HG02588 (cell line): Measurements from ENCODE around the gene ART3.
A peak's percentile ranks its signal among the peaks of the same experiment; 100 is the strongest.
"Not testable (repeated sequence)": the region's sequence is repeated elsewhere in the genome, so short reads cannot be mapped to it uniquely, and the experiment has no call there.

Experiments used
- ATAC-seq: cut with Tn5 transposase; IDR thresholded peaks from one replicate; pipeline ENCODE4 v1.9.1; 2021; ENCODE audit warnings: mild to moderate bottlenecking, moderate library complexity; ENCODE audit not compliant: unreplicated experiment

The ART3 gene, protein sequence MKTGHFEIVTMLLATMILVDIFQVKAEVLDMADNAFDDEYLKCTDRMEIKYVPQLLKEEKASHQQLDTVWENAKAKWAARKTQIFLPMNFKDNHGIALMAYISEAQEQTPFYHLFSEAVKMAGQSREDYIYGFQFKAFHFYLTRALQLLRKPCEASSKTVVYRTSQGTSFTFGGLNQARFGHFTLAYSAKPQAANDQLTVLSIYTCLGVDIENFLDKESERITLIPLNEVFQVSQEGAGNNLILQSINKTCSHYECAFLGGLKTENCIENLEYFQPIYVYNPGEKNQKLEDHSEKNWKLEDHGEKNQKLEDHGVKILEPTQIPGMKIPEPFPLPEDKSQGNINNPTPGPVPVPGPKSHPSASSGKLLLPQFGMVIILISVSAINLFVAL

DNA sequence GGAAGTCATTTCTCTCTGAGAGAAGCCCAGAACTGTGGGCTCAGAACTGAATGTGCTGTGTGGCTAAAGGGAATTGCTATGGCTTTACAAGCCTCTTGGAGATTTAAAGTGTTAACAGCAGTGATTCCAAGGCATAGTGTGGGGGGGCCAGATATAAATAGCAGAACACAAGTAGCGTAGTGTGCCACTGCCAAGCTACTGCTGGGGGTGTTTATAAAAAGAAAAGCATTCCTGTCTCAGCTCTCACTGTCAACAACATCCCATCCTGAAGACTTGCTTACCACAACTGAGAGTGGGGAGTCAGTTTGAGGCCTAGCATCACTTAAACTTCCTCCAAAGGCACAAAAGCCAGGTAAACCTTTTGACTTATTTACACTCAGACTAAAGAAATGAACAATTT is at the start of gene ART3:
ART3 (plus strand) TSS at position 242 of the 400 bp plus-strand sequence. CDS start 1,181 bp downstream, outside the sequence.
- no peak for ATAC-seq

DNA sequence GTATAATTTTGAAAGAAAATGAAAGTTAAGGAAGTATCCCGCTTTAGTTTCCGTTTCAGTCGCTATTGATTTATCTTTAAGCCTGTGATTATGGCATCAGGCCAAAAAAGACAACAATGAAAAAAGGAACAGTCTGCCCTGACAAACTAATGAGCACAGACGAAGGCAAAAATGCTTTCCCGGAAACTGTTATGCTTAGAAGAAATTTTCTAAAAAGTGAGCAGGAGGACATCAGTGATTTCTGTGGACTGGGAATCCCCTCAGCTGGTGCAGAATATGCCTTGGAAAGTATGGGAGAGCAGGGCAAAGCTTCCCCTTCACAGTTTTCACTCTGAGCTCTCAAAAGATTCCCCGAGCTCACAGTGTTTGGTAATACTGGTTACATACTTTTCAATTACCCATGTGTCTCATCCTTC is 46.2 kb upstream of the ART3 start:
- ATAC-seq: no peak

DNA sequence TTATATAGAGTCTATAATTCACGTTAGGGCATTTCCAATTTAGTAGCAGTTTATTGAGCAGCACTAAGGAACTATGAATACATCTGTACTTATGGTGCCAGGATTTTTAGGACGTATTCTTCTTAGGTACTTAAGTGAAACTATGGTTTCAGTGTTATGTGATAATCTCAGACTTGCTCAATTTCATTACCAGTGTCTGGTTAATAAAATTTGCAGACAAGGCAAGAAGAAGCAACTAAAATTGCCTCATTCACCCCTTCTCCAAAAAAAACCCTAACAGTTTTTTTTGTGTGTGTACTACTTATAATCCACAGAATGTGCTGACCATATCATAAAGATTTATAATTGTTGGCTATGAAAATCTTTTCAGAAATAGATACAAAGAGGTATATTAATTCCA is 45.2 kb upstream of the ART3 start:
- no peak for ATAC-seq

DNA sequence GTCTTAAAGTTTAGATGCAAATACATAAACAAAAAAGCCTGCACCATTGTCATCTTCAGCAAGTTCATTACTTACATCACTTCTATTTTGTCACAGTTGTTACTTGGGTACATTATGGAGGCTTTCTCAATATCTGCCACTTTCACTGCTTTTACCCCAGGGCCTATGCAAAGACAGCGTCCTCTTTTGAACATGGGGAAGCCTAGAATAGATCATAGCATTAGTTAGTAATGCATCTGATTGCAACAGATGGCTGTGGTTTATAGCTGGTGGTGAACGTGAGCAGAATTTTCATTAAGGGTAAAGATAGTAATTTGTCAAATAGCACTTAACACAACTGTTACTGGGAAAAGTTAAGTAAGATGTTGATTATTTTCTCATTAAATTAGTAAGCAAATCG is 39.4 kb upstream of the ART3 start:
- no peak for ATAC-seq

DNA sequence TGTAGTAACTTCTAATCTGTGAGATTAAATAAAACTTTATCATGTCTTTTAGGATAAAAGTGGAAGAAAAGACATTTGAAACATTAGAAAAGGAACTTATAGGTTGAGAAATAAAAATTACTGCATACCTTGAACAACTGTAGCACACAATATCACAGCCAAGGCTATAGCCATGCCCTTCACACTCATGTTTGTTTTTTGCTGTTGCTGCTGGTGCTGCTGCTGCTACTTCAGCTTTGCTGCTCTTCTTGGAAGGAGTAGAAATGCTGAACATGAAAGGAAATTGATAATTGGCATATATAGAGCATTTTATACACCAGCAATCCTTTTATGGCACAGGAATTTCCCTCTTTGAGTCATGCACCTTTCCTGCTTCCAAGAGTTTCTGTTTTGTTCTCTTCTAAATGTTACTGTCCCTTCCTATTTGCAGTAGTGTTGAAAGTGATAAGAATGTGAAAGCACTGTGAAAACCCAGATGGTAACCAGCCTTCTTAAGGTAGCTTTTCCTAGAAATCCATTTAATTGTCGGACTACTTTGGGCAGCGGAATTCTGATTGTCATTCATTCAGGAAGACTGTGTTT is 38.6 kb upstream of the ART3 start, which contains the start of gene CXCL11:
CXCL11 (minus strand) TSS at position 272 of the 582 bp plus-strand sequence; CDS start at position 189, 83 bp downstream.
- ATAC-seq: no peak

DNA sequence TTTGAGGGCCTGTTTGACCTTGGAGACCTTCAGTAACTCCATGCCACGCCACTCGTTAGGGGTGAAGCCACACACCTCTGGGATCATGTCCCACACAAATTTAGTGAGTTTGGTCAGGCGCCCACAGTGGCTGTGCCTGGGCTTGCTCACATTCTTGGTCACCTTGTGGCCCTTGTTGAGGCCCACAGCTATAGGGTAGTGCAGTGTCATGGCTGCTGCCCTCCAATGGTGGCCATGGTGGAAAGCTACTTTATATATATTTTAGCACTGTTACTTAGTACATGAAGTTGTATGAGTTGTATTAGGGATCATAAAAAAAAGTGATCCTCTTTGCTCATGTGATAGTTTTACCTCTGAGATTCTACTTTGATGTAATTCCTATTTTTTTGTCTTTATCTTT is 37.7 kb upstream of the ART3 start:
- ATAC-seq: no peak

DNA sequence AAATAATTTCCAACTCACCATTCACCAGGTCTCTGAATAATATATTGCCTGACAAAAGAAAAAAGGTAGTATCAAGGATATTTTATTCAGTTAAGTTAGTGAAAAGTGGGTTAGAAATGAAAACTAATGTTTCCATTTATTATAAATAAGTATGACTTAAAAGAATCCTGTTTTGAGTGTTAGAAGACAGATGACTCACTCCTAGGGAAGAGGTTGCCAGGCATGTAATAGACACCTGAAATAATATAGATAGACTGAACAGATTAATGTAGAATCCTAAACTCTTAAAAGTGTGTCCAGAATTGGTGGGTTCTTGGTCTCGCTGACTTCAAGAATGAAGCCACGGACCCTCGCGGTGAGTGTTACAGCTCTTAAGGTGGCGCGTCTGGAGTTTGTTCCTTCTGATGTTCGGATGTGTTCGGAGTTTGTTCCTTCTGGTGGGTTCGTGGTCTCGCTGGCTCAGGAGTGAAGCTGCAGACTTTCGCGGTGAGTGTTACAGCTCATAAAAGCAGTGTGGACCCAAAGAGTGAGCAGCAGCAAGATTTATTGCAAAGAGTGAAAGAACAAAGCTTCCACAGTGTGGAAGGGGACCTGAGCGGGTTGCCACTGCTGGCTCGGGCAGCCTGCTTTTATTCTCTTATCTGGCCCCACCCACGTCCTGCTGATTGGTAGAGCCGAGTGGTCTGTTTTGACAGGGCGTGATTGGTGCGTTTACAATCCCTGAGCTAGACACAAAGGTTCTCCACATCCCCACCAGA is 32.1 kb upstream of the ART3 start:
- not testable (repeated sequence) for ATAC-seq

DNA sequence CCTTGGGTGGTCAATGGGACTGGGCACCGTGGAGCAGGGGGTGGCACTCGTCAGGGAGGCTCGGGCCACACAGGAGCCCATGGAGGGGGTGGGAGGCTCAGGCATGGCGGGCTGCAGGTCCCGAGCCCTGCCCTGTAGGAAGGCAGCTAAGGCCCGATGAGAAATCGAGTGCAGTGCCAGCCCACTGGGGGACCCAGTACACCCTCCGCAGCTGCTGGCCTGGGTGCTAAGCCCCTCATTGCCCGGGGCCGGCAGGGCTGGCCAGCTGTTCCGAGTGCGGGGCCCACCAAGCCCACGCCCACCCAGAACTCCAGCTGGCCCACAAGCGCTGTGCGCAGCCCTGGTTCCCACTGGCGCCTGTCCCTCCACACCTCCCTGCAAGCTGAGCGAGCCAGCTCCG is 31.2 kb upstream of the ART3 start:
- not testable (repeated sequence) for ATAC-seq

DNA sequence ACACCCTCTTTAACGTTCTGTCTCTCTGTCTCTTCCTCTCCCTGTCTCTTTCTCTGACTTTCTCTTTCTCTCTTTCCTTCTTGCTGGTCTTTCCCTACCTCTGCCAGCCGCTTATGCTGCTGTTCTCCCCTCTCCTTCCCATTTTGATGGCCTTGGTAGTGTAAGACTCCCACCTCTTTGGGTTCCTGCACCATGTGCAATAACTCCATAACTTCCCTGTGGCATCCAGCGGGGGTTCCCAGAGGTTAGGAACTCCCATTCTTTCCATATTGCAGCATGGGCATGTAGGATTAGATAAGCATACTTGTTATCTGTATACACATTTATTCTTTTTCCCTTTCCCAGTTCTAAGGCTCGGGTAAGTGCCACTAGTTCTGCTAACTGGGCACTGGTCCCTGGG is 29.8 kb upstream of the ART3 start:
- ATAC-seq: not testable (repeated sequence)

DNA sequence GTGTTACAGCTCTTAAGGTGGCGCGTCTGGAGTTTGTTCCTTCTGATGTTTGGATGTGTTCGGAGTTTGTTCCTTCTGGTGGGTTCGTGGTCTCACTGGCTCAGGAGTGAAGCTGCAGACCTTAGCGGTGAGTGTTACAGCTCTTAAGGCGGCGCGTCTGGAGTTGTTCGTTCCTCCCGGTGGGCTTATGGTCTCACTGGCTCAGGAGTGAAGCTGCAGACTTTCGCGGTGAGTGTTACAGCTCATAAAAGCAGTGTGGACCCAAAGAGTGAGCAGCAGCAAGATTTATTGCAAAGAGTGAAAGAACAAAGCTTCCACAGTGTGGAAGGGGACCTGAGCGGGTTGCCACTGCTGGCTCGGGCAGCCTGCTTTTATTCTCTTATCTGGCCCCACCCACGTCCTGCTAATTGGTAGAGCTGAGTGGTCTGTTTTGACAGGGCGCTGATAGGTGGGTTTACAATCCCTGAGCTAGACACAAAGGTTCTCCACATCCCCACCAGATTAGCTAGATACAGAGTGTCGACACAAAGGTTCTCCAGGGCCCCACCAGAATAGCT is 24.6 kb upstream of the ART3 start:
- not testable (repeated sequence) for ATAC-seq

DNA sequence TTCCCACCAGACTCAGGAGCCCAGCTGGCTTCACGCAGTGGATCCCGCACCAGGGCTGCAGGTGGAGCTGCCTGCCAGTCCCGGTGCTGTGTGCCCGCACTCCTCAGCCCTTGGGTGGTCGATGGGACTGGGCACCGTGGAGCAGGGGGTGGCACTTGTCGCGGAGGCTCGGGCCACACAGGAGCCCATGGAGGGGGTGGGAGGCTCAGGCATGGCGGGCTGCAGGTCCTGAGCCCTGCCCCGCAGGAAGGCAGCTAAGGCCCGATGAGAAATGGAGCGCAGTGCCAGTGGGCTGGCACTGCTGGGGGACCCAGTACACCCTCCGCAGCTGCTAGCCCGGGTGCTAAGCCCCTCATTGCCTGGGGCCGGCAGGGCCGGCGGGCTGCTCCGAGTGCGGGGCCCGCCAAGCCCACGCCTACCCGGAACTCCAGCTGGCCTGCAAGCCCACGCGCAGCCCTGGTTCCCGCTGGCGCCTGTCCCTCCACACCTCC is 23.9 kb upstream of the ART3 start:
- ATAC-seq: not testable (repeated sequence)

DNA sequence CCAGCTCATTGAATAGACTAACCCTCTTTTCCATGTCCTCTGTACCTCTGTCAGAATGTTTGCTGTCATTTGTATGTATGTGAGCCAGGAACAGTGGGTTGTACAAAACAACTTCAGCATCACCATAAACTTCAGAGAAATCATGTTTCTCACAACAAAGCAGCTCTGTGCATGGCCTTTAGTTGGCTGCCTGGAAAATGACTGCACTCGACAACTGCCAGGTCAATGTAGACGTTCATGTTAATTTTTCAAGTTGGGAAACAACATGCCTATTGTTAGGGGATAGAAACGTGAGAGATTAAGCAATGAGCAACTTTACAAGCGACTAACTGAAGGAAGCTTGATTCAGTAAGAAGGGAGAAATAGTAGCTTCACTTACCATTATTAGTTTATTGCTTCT is 20.8 kb upstream of the ART3 start:
- ATAC-seq: no peak

DNA sequence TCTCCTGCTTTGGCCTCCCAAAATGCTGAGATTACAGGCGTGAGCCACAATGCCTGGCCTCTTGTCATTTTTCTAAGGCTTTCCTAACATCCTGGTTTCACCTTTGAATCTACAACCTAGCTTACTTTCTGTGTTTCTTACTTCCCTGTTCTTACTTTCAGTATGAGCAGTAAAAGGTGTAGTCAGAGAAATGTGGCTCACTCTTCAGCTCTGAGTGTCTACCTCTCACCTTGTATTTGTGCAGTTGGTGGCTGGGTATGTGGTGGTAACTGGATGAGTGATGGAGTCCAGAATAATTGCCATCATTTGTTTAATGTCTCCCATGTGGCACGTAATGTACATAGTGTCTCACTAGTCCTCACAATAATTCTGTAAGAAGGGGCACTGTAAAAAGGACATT is 19.5 kb upstream of the ART3 start:
- peak; percentile 93 for ATAC-seq

DNA sequence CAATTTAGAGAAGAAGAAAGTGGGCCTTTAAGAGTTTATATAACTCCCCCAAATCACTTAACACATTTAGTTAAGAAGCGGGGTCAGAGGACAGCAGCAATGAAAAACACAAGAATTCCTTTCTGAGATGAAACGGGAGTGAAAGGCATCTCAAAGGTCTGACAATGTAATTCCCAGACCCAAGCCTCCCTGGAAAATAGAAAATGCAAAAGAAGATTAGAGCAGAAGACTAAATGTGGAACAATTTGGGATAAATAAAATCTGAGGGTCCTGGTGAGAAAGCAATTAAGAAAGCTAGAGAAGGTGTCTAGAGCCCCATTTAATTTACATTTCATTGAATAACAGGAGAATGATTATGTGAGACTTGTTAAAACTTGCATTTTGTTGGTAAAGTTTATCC is 19.1 kb upstream of the ART3 start:
- ATAC-seq: no peak

DNA sequence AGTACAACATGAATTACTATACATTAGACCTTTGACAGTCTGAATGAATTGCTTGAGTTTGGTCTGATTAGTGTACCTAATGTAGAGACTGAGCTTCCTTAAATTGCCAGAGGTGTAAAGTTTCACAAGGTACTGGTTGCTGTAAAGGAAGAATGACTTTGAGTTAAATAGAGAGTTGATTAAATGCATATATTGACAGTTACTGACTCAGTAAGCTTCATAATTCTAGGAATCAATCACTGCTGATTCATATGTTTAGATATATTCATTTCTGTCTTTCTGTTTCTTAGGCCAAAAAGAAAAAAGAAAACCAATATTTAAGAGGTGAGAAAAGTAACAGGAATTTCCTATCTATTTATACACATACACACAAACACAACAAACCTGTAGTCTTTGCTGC is 16.2 kb upstream of the ART3 start:
- ATAC-seq: peak; percentile 39

DNA sequence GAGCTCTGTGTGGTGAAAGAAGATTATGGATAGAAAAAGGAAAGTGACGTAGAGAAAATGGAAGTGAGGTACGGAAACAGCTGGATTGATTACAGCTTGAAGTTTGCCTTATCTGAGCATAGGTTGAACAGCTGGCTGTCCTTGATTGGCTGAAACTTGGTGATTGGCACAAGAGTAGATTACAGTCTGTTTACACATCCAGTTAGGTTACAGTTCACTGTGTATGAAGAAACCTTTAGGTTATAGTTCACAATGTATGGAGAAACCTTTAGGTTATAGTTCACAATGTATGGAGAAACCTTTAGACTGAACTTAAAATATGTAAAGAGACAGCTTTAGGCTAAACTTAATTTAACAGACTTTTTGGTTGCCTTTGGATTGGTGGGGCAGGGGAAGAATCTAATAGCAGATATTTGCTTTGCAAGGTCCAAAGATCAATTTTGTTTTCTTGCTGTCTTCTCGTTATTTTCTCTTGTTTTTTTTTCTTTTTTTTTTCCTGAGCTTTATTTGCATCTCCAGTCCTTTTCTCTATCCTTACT is 15.6 kb upstream of the ART3 start:
- ATAC-seq: no peak

DNA sequence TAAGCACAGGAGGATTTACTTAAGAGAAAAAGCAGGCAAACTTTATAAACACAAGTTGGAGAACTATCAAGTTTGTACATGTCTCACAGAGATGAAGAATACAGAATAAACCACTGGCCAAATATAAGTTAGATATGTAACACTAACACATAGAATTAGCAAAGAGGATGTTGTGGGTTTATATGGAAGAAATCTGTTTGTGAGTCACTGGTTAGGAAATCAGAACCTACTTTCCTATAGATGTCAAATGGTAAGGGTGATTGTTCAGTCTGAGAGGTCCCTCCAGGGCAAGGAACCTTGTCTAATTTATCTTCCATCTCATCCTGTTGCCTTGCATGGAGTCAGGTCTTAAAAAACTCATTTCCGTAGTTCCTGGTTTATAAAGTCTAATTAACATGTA is 14.8 kb upstream of the ART3 start:
- no peak for ATAC-seq

DNA sequence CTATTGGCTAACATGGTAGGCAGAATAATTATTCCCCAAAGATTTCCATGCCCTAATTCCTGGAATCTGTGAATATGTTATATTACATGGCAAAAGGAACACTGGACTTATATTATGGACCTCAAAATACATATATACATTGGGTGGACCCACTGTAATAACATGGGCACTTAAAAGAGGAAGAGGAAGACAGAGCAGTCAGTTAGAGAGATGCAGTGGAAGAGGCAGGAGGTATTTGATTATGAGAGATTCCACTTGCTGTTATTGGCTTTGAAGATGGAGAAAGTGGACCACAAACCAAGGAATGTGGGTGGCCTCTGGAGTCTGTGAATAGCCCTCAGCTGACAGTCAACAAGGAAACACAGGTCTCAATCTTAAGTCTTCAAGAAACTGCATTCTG is 14.0 kb upstream of the ART3 start:
- ATAC-seq: no peak

DNA sequence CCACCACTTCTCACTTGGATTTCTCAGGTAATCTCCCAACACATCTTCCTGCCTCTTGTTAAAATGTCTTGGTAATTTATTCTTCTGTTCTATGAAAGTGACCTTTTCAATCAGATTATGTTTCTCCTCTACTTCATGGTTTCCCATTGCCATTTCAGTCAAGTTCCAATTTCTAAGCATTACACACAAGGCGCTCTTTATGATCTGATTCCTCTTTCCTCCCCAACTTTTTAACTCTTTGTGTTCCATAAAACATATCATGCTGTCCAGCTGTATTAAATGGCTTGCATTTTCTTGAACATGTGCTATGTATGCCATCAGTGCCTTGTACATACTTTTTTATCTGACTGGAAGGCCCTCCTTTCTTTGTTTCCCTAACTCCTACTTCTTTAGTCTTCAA is 13.1 kb upstream of the ART3 start:
- ATAC-seq: no peak

DNA sequence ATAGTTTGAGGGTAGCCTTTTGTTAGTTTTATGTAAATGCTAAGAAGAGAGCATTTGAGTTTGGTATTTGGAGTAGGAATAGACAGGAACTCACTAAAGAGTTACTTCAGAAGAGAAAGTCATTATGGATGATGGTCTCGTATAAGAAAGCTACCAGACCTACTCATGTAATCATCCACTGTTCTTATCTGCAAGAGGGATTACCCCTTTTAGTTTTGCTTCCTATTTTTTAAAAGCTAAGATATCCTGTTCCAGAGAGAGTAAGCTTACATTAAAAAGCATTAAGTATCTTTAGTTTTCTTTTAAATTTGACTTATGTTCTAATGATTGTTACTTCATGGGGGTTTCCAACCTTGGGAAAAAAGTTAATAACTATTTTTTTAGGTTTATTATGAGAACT is 12.5 kb upstream of the ART3 start:
- ATAC-seq: peak; percentile 70

DNA sequence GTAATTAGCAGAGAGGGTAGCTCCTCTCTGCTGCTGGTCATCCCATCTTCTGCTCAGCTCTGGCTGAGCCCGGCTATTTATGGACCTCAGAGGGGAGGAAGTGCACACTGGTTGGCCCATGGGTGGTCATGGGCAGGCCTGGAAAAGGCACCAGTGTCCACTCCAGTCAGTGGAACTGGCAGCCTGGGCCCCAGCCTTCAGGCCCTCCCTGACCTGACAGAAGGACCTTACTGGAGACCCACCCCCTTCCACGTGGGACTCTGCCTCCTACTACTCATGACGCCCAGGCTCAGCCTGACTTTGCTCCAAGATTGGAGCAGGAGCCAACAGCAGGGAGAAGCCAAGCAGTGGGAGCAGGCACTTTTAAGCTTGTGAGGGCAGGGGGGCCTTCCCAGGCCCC is 8.0 kb upstream of the ART3 start:
- no peak for ATAC-seq
